Erythroblast (primary cell): ENCODE data around the gene RAD51B.

Source experiments
- GATA1 ChIP-seq: IDR thresholded peaks from 2 replicates; pipeline ENCODE4 v1.6.1; 2011; ENCODE audit warnings: low read depth, mild to moderate bottlenecking, control low read depth, low read length, moderate library complexity
- POLR2A ChIP-seq: IDR thresholded peaks from 2 replicates; pipeline ENCODE4 v1.6.1; 2011; ENCODE audit warnings: mild to moderate bottlenecking, low read length

DNA sequence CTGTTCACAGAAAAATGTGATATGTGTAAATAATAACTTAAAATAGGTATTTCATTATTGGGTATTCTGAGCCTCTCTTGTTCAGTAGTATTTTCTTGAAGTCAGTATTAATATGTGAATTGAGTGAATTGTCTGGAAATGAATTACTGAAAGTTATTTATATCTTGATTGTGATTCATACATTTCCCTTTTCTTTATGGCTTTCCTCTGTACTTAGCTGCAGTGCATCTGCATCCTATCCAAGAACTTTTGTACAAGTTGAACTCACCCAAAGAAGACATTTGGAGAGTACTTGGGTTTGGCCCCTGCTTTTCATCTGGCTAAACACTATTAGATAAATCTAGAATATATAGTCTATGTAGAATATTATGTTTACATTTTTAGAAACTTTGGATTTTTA, 326.0 kb downstream of the RAD51B start:
- no peak for TF ChIP-seq POLR2A
- no peak for TF ChIP-seq GATA1
